Spleen (tissue), 11 donors: ENCODE measurements around the gene COTL1. TPM values are rescaled to one million over a fixed set of nuclear protein-coding genes. Genes with fewer than 3 reads are reported as not detected.

ENCODE experiments used
- DNase-seq: peaks from one replicate; pipeline ENCODE4 v3.0.0-alpha.2; 2020
- H3K27ac ChIP-seq, 8 donors: fragments of 200-600 bp; sonication (generic) in 7 of 8; 1 replicate in 4 of 8; 2 replicates in 4 of 8; pipeline versions ENCODE4 v1.5.0 to v1.8.0; 2016 to 2021; ENCODE audit warnings: inconsistent platforms in 4 of 8, mild to moderate bottlenecking in 4 of 8, moderate library complexity in 1 of 8
- H3K27me3 ChIP-seq, 7 donors: fragments of 200-600 bp; sonication (generic) in 6 of 7; replicated peaks in 1 of 7; 1 replicate in 4 of 7; 2 replicates in 3 of 7; pipeline versions ENCODE4 v1.5.0 to v1.8.0; 2016 to 2021; ENCODE audit warnings: inconsistent platforms in 3 of 7, mild to moderate bottlenecking in 1 of 7
- H3K36me3 ChIP-seq, 6 donors: fragments of 200-600 bp; sonication (generic) in 5 of 6; 1 replicate in 4 of 6; 2 replicates in 2 of 6; pipeline versions ENCODE4 v1.5.0 to v1.8.0; 2016 to 2021; ENCODE audit warnings: inconsistent platforms in 2 of 6
- H3K4me1 ChIP-seq, 6 donors: fragments of 200-600 bp; sonication (generic) in 5 of 6; 1 replicate in 3 of 6; 2 replicates in 3 of 6; pipeline versions ENCODE4 v1.5.0 to v1.8.0; 2016 to 2021; ENCODE audit warnings: inconsistent platforms in 3 of 6
- H3K4me3 ChIP-seq, 8 donors: fragments of 200-600 bp; sonication (generic) in 7 of 8; 1 replicate in 4 of 8; 2 replicates in 4 of 8; pipeline versions ENCODE4 v1.5.0 to v1.8.0; 2016 to 2021; ENCODE audit warnings: inconsistent platforms in 4 of 8, mild to moderate bottlenecking in 4 of 8, moderate library complexity in 2 of 8
- H3K9me3 ChIP-seq, 8 donors: fragments of 200-600 bp; sonication (generic) in 7 of 8; 1 replicate in 4 of 8; 2 replicates in 4 of 8; pipeline versions ENCODE4 v1.5.0 to v1.8.0; 2016 to 2021; ENCODE audit warnings: inconsistent platforms in 4 of 8
- POLR2A ChIP-seq, 3 donors: fragments of 450-650 bp; IDR thresholded peaks; one replicate each; pipeline ENCODE4 v1.5.1; 2017; ENCODE audit warnings: antibody characterized with exemption in 3 of 3, mild to moderate bottlenecking in 1 of 3
- POLR2AphosphoS5 ChIP-seq, 3 donors: sonication (generic); formaldehyde crosslinking; IDR thresholded peaks; one replicate each; pipeline ENCODE4 v1.5.1; 2017; ENCODE audit warnings: antibody characterized with exemption in 3 of 3
- WGBS, 5 donors: extraction: QIAGEN DNeasy Blood & Tissue Kit in 3 of 5; methylation state at CpG; one replicate each; pipeline versions ENCODE4 v1.1.5 to v1.1.7; 2013 to 2018; 5-methylcytosine and 5-hydroxymethylcytosine counted together
- intact Hi-C: fragments of 100-400 bp; cut with DNase I; formaldehyde crosslinking; loops from one replicate; pipeline ENCODE4 v1.15.0; 2023; ENCODE audit warnings: low total_unique reads
- polyA plus RNA-seq, 3 donors: library from polyadenylated mRNA; stranded (reverse); fragments of 200-250 nt; gene quantifications; one replicate each; pipeline ENCODE4 v1.2.1, GENCODE V29; 2013
- total RNA-seq, 7 donors: library from RNA; depleted of rRNA in 3 of 7; stranded (reverse); fragments of >200 nt in 3 of 7; fragmentation: NEBNext Ultra II Directional in 4 of 7; extraction: Animal tissue kit (Norgen Biotek cat#: 25700) in 4 of 7; gene quantifications; one replicate each; pipeline versions ENCODE4 v1.1.0 to v1.2.1, GENCODE V29; 2016 to 2021
- TF ChIP-seq, protein P1 (sequence below), 11 experiments: fragments of 200-600 bp in 7 of 11; fragments of 450-650 bp in 4 of 11; sonication (generic) in 4 of 11; IDR thresholded peaks in 8 of 11; conservative IDR thresholded peaks in 3 of 11; 1 replicate in 7 of 11; 2 replicates in 4 of 11; pipeline versions ENCODE4 v1.4.0 to v1.8.0; 2016 to 2021; ENCODE audit warnings: antibody characterized with exemption in 11 of 11, inconsistent platforms in 4 of 11, mild to moderate bottlenecking in 1 of 11
- donor health status: healthy with polysubstance abuse.
- donor health status: DM: no; HTN: no; CAD: no; lungs with moderate emphysema.
- donor health status: DM: no; HTN: no; CAD: no.
- donor health status: Bipolar disorder and iron deficiency.
- donor health status: healthy.
- donor health status: DM: no; HTN: no; CAD: no.
- donor health status: DM: yes; HTN: yes; CAD: no.

The COTL1 gene
- total and polyA plus RNA-seq, 10 donors, result 284 to 655 (median 397) TPM

DNA sequence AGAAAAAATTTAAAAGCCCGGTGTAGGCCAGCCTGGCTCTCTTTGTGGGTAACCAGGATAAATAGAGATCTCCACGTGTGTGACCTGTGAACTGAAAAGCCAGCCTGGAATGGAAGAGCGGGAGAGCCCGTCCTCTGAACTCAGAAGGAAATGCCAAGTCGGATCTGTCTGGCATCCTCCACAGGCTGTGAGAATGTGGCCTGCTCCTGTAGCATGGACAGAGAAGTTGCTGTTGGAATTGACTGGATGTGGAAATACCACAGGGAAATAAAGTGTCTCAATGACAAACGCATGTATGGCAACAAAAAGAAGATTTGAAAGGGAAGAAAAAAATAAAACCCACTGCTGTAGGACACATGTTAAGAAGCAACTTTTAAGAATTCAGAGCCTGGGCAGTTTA is 37.1 kb upstream of the COTL1 start:
- H3K27me3 ChIP-seq, result no peaks in the 10 kb centered on the region
- H3K27ac ChIP-seq, result peak overlapping the region in 2 of 8 donors; percentile 57 to 78
- no peak overlapping the region for H3K4me3 ChIP-seq
- H3K9me3 ChIP-seq, result no peaks in the 10 kb centered on the region
- 60 to 72% (median 61%) methylated on average over 6 of the region's 6 CpGs for WGBS, 5 donors
- no peak for TF ChIP-seq POLR2AphosphoS5 (IDR thresholded peaks at IDR 0.05)
- TF ChIP-seq, protein P1, sequence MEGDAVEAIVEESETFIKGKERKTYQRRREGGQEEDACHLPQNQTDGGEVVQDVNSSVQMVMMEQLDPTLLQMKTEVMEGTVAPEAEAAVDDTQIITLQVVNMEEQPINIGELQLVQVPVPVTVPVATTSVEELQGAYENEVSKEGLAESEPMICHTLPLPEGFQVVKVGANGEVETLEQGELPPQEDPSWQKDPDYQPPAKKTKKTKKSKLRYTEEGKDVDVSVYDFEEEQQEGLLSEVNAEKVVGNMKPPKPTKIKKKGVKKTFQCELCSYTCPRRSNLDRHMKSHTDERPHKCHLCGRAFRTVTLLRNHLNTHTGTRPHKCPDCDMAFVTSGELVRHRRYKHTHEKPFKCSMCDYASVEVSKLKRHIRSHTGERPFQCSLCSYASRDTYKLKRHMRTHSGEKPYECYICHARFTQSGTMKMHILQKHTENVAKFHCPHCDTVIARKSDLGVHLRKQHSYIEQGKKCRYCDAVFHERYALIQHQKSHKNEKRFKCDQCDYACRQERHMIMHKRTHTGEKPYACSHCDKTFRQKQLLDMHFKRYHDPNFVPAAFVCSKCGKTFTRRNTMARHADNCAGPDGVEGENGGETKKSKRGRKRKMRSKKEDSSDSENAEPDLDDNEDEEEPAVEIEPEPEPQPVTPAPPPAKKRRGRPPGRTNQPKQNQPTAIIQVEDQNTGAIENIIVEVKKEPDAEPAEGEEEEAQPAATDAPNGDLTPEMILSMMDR (IDR thresholded peaks at IDR 0.05 in 8 of 11, conservative IDR thresholded peaks at IDR 0.05 in 3 of 11), result no peak
- TF ChIP-seq POLR2A (IDR thresholded peaks at IDR 0.05), result no peak
- peaks cover 14 to 87% (median 34%) of the 10 kb centered on the region in 6 donors for H3K4me1 ChIP-seq
- H3K36me3 ChIP-seq, result peaks cover 7 to 88% (median 78%) of the 10 kb centered on the region in 6 donors
- intact Hi-C loops, result no loop called here
- DNase-seq, result no peak

DNA sequence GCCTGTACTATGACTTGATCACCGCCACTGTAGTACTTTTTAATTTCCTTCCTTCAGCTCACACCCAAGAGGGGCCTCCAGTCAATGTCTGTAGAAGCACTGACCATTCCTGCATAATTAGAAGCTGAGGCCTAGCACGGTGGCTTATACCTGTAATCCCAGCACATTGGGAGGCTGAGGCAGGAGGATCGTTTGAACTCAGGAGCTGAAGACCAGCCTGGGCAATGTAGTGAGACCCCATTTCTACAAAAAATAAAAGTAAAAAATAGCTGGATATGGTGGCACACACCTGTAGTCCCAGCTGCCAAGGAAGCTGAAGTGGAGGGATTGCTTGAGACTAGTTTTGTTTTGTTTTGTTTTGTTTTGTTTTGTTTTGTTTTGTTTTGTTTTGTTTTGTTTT is 36.4 kb upstream of the COTL1 start:
- H3K9me3 ChIP-seq, result no peaks in the 10 kb centered on the region
- no peak overlapping the region for H3K4me3 ChIP-seq
- DNase-seq, result no peak
- no peak overlapping the region for H3K27ac ChIP-seq
- WGBS, 5 donors, result 83 to 94% (median 88%) methylated on average over 3 of the region's 3 CpGs
- no peaks in the 10 kb centered on the region for H3K27me3 ChIP-seq
- intact Hi-C loops, result no loop called here
- peaks cover 7 to 80% (median 70%) of the 10 kb centered on the region in 6 donors for H3K36me3 ChIP-seq
- TF ChIP-seq POLR2AphosphoS5 (IDR thresholded peaks at IDR 0.05) (no peak), POLR2A (IDR thresholded peaks at IDR 0.05) (no peak)
- TF ChIP-seq, protein P1 (IDR thresholded peaks at IDR 0.05 in 8 of 11, conservative IDR thresholded peaks at IDR 0.05 in 3 of 11), result no peak
- peaks cover 18 to 95% (median 41%) of the 10 kb centered on the region in 6 donors for H3K4me1 ChIP-seq

DNA sequence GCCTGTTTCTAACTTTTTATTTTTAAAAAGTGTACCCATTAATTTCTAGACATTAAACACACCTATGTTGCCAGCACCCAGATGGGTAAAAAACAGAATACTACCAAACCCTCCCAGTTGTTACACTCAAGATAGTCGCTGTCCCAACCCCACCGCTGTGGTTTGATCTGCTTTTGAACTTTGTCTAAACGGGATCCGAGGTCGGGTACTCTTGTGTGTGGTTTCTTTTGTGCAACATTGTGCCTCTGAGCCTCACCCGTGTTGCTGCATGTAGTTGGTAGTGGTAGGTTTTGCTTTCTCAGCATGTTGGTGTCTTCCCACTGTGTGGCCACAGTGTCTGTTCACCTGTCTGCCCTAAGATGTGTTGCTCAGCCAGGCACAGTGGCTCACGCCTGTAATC is 34.7 kb upstream of the COTL1 start:
- TF ChIP-seq POLR2A (IDR thresholded peaks at IDR 0.05), result no peak
- TF ChIP-seq, protein P1 (IDR thresholded peaks at IDR 0.05 in 8 of 11, conservative IDR thresholded peaks at IDR 0.05 in 3 of 11), result no peak
- no peak for TF ChIP-seq POLR2AphosphoS5 (IDR thresholded peaks at IDR 0.05)
- Histone ChIP-seq H3K9me3 (no peaks in the 10 kb centered on the region), H3K4me3 (no peak overlapping the region), H3K36me3 (peaks cover 7 to 63% (median 54%) of the 10 kb centered on the region in 6 donors), H3K27me3 (no peaks in the 10 kb centered on the region), H3K4me1 (peaks cover 23 to 94% (median 51%) of the 10 kb centered on the region in 6 donors), H3K27ac (no peak overlapping the region)
- DNase-seq, result no peak
- WGBS, 5 donors, result 60 to 79% (median 64%) methylated on average over 7 of the region's 7 CpGs
- intact Hi-C loops, result no loop called here

DNA sequence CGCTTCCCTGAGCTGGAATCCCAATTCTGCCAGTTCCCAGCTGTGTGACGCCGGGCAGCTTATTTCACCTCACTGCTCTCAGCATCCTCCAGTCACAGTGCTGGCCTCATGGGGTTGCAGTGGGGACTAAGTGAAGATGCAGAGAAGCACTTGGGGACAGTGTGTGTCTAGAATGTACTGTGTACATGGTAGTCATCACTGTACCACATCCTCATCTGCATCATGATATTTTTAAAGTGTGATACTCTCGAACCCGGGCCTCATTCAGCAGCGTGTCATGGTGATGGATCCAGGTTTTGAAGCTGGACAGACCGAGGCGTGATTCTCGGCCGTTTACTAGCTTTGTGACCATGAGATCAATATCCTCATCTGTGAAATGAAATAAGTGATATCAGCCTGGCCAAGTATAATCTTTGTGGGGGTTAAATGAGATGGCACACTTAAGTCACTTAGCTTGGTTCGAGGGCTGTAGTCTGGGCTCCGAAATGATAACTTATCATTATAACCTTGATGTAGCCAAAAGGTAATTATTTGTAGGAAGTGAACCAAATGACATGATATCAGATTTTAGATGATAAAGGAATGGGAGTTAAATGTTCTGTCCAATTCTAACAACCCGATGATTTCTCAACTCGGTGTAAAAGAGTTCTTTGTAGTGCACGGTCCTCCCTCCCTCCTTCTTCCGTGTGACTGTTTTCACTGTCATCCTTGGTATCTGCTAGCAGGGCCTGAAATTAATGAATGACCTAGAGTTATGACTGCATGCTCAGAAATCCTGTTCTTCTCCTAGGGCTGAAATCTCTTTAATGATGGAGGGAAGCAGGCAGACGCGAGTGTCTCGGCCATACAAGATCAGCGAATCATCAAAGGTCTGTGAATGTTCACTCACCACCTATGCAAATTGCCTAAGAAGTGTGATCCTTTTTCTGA is 32.4 kb upstream of the COTL1 start:
- intact Hi-C loops, result no loop called here
- 88 to 96% (median 90%) methylated on average over 20 of the region's 20 CpGs for WGBS, 5 donors
- H3K4me1 ChIP-seq, result peaks cover 13 to 81% (median 34%) of the 10 kb centered on the region in 6 donors
- DNase-seq, result no peak
- H3K36me3 ChIP-seq, result peaks cover 0 to 50% (median 44%) of the 10 kb centered on the region in 6 donors
- peak overlapping the region in 1 of 8 donors; percentile 96 for H3K27ac ChIP-seq
- TF ChIP-seq POLR2A (IDR thresholded peaks at IDR 0.05) (no peak), POLR2AphosphoS5 (IDR thresholded peaks at IDR 0.05) (no peak)
- TF ChIP-seq, protein P1 (IDR thresholded peaks at IDR 0.05 in 8 of 11, conservative IDR thresholded peaks at IDR 0.05 in 3 of 11), result no peak
- no peaks in the 10 kb centered on the region for H3K9me3 ChIP-seq
- no peaks in the 10 kb centered on the region for H3K27me3 ChIP-seq
- H3K4me3 ChIP-seq, result peak overlapping the region in 1 of 8 donors; percentile 85
